OCI-LY7 (cell line): ENCODE results near the gene RPS4Y1.
A peak's percentile ranks its signal among the peaks of the same experiment; 100 is the strongest.

Source experiments
- CTCF ChIP-seq: fragments of 200-600 bp; sonication (generic); conservative IDR thresholded peaks from 2 replicates; pipeline ENCODE4 v1.5.1; 2014; ENCODE audit warnings: mild to moderate bottlenecking, antibody characterized with exemption, low read length, moderate library complexity, mixed read lengths
- EZH2phosphoT487 ChIP-seq: fragments of 200-600 bp; sonication (generic); IDR thresholded peaks from 2 replicates; pipeline ENCODE4 v1.6.1; 2018; ENCODE audit warnings: low read depth, borderline replicate concordance, mild to moderate bottlenecking, mixed run types, antibody characterized with exemption, low read length, moderate library complexity, mixed read lengths

DNA sequence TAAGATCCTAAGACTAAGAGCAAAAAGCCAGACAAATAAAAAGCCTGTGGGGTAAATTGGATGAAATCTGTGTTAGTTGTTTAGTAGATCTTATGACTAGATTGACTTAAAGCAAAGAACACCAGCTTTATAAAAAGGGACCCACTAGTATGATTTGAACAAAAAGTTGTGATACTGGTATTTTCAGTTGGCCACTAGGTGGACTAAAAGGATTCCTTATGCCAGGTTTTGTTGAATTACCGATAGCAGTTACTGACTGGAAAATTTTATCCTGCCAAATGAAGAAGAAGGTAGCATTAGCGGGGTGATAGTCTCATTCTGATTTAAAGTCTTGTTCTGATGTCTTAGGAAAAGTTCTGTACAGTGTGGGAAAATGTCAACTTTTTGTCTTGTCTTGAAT lies 41.2 kb upstream of the RPS4Y1 start:
- TF ChIP-seq CTCF (peak; percentile 67), EZH2phosphoT487 (no peak)
